Fibroblast of skin of right biceps (primary cell): Measurements from ENCODE around the gene GRIN2A.
A peak's percentile ranks its signal among the peaks of the same experiment; 100 is the strongest.

Experiments used
- DNase-seq: peaks from one replicate; pipeline ENCODE4 v3.0.0-alpha.2; 2013

Gene GRIN2A

GRCh38 chr16:10182222-10183053, at the start of gene GRIN2A:
Gene GRIN2A, minus strand, starts transcription at chr16:10182428. Its CDS starts 2,017 bp downstream, at chr16:10180411.
- DNase-seq: no peak

GRCh38 chr16:10231563-10231962, 49.3 kb upstream of the GRIN2A start:
- DNase-seq: no peak

DNA sequence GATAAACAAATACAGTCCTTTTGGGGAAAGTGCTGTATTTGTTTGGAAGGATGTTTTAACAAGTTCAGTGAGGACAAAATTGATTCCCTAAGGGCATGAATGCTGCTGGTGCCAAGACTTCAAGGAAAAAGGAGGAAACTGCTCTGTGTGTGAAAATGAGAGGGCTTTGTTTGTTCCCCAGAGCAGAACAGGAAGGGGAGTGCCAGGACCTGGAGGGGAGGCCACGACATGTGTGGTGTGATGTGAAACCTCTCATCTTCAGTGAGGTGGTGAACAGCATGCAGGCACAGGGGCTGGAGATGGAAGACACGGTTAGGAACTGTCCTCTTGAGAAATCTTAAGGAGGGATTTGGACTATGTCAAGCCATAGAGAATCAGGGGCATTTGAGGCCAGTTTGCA, 46.6 kb upstream of the GRIN2A start:
- DNase-seq: no peak

DNA sequence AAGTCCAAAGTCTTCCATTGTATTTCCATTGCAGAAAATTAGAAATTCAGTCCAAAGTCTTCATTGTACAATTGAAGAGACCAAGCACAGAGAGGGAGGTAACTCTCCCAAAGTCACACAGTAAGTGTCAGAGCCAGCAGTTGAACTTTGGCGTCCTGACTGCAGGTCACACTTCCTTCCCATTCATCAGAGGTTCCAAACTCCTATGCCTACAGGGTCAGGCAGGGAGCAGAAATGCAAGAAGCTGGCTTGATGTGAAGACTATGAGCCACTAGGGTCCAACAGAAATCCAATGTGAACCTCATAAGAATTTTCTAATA, 44.7 kb upstream of the GRIN2A start:
- DNase-seq: no peak

- no peak for DNase-seq
Measured at GRCh38 chr16:10226141-10226986, 44.1 kb upstream of the GRIN2A start.

- DNase-seq: no peak
Measured at GRCh38 chr16:10225653-10226052, 43.4 kb upstream of the GRIN2A start.

- DNase-seq: no peak
Measured at GRCh38 chr16:10224850-10225249, 42.6 kb upstream of the GRIN2A start.

GRCh38 chr16:10220942-10221341, 38.7 kb upstream of the GRIN2A start:
- DNase-seq: no peak

DNA sequence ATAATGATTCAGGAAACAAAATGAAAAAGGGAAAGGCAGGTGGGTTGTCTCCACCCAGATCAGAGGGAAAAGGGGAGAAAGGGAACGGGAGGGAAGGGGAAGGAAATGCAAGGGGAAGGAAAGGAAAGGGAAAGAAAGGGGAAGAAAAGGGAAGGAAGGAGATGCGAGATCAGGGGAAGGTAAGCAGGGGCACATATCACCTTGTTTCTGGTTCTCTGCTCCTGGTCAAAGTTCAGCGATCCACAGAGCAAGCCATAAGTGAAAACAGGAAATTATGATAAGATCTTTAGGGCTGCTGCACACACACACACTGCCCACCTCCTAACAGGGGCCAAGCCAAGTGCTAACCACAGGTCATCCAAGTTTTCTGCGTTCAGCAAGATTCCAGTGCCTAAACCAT, 37.5 kb upstream of the GRIN2A start:
- DNase-seq: no peak

DNA sequence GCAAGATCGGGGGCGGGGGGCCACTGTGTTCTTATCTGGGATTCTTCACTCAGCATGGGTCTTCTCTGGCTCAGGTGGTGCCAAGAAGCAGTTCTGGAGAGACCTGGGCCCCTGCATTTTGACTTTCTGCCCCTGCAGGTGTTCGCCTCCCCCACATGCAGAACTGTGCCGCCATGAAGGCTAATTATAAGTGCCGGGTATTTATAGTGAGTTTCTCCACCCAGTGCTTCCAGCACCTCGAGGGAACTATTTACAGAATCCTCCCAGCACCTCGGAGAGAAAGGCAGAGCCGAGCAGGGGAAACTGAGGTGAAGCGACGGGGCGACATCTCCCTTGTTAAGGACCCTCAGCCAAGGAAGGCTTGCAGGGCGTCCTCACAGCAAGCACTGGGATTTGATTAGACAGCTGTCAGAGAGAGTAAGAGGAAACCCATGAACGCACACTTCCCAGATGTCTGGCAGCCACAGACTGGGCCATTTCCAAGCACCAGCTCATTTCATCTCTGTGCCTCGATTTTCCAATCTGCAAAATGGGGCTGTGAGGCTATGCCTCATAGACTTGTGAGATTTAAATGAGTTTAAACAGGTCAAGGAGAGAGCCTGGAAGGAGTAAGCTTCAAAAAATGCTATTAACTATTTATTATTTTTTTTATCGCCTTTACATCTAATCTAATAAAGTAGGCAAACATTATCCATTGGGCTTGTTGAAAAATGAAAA, 36.4 kb upstream of the GRIN2A start:
- no peak for DNase-seq

- no peak for DNase-seq
Measured at GRCh38 chr16:10213748-10214147, 31.5 kb upstream of the GRIN2A start.

- DNase-seq: no peak
Measured at GRCh38 chr16:10210944-10211343, 28.7 kb upstream of the GRIN2A start.

GRCh38 chr16:10206865-10207264, 24.6 kb upstream of the GRIN2A start:
- no peak for DNase-seq

DNA sequence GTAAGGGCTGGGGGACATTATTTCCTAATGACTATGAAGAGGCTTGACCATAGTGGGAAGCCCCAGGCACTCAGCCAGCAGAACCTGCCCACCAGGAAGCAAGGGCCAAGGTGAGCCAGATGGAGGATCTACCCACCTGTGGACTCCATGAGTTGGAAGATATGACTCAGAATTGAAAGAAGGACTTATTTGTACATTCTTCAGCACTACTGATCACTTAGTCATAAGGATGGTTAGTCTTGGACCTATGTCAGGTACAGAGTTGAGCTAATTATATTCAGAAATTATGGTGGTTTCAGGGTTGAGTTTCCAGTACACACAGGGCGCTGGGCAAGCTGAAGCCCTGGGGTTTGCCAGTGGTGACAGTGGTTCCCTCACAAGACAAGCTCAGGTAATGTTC, 24.0 kb upstream of the GRIN2A start:
- DNase-seq: no peak

DNA sequence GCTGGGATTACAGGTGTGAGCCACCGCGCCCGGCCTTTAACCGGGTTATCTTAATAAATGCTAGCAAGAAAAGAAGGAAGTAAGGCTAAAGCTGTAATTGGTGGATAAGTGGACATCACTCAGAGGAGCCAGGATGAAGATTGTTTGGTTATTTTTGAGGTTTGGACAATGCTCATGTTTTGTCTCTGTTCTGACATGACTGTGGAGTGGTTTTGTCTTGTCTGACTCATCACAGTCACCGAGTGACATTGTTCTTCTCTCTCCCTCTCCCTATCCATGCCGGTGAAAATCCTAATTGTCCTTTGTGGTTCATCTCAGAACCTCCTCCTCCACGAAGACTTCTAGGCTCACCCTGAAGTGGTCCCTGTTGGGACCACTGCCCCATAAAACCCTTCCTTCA, 23.5 kb upstream of the GRIN2A start:
- DNase-seq: no peak

GRCh38 chr16:10202649-10203048, 20.4 kb upstream of the GRIN2A start:
- DNase-seq: no peak

GRCh38 chr16:10200637-10201586, 18.7 kb upstream of the GRIN2A start:
- no peak for DNase-seq

DNA sequence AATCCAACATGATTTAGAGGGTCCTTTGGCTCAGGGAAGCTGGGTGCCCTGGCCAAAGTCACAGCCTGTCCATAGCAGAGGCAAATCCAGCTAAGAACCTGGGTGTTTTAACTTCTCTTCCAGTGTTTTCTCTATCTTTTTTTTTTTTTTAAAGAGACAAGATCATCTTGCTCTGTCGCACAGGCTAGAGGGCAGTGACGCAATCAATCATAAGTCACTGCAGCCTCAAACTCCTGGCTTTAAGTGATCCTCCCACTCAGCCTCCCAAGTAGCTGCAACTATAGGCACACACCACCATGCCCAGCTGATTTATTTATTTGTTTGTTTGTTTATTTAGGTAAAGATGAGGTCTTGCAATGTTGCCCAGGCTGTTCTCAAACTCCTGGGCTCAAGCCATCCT, 14.8 kb upstream of the GRIN2A start:
- DNase-seq: no peak

DNA sequence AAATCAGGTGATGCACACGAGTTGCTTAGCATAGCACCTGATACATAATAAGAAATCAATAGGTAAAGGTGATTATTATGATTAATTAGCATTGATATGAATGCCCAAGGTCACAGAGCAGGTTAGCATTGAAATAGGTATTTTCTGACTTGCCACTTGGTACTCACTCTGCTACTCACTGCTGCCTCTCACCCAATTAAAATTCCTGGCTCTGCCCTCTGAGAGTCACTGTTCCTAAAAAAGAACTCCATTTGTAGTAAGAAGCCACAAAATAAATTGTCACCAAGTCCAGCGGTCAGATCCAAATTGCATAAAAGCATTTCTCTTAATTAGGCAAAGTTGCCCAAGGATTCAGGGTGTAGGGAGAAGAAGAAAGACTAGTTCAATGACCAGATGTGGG, 8.9 kb upstream of the GRIN2A start:
- DNase-seq: no peak

DNA sequence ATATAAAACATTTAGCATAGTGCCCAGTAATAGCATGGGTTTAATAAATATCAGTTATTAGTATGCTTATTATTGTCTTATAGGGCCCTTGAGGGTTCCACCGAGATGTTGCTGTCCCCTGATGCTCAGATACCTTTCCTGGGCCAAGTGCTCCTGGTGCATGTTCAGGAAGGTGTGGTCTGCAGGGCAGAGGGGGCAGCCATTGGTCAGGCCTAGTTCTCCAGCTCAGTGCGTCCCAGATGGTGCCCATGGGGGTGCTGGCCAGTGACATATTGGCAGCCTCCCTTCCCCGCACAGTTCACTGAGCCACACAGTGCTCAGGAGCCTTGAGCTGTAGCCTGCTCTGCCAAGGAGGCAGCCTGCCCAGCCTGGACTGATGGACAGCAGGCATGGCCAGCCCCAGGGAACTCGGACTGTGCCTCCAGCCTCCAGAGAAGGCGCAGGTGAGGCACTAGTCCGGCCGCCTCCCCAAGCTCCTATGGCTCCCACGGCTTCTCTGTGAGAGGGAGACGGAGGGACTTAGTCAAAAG, 7.7 kb upstream of the GRIN2A start:
- DNase-seq: no peak

DNA sequence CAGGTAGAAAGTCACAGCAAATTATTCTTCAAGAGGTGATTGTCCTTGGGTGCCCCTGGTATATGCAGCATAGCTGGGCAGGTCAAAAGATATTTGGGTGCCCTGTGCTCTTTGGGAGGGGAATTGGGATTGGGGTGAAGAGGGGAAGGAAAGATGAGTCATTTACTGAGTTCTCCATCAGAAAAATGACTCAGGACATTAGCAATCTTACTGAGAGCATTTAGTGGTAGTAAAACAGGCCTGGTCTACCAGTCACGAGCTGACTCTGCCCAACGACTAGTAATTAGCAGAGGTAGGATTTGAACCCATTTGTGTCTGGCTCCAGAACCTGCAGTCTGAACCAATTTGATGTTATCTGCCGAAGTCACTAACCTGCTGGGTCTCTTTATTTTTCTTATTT, 6.0 kb upstream of the GRIN2A start:
- peak; percentile 8 for DNase-seq
